A172 (cell line): ENCODE results near the gene BRDT. TPM values are rescaled to one million over a fixed set of nuclear protein-coding genes. Genes with fewer than 3 reads are reported as not detected.

Experiments used
- DNase-seq: peaks from one replicate; pipeline ENCODE4 v3.0.0-alpha.2; 2015; ENCODE audit warnings: low spot score
- total RNA-seq: library from RNA; depleted of rRNA; stranded (reverse); fragments of >200 nt; shearing (Covaris generic); gene quantifications from 2 replicates; pipeline ENCODE4 v1.2.3, GENCODE V29; 2014; rRNA removed

BRDT gene
- total RNA-seq = not detected in 2 replicates

DNA sequence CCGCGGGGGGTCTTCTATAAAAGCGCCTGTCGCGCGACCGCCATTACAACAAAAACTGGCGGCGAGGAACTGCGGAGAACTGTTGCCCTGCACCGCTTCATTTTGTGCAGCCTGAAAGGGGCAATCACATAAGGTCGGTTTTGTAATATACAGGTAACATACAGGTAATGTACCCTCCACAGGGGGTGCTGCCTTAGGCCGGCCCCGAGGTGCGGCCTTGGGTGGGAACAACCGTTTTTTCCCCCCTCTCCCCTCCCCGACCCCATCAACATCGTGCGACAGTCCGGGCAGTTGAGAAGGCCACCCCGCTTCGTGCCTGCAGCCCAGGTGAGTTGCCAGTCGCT is at the start of gene BRDT:
BRDT (plus strand) TSS at position 46 of the 344 bp plus-strand sequence. CDS start 13,354 bp downstream, outside the sequence.
- no peak for DNase-seq

DNA sequence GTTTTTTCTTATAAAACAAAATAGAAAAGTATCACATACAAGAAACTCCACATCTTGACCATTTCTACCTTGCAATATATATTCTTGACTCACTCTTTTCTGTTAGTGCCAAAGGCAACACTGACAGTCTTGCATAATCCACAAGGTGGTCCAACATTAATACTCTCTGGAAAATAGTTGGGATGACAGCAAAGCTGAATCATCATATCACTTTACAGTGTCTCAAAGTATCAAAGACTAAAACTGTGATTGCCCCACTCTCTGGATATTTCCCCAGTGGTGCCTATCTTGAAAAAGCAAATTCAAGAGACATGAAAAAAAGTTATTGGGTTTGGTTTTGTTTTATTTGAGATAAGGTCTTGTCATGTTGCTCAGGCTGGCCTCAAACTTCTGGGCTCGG is 48.6 kb upstream of the BRDT start:
- peak; percentile 50 for DNase-seq

DNA sequence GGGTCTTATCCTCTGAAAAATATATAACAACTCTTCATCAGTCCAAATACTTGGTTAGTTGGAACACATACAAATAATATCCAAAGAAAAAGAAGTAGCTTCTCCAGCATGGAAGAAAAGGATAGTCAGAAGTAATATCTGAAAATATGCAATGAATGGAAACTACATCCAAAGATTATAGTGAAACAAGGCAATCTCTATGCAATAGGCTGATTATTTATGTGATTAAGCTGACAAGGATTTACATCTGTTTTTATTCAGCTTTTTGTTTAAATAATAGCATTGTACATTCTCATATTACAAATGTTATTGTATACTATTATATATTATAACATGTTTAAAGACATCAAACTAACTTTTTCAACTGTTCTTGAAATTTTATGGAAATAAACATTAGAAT is 48.0 kb upstream of the BRDT start:
- DNase-seq = no peak

DNA sequence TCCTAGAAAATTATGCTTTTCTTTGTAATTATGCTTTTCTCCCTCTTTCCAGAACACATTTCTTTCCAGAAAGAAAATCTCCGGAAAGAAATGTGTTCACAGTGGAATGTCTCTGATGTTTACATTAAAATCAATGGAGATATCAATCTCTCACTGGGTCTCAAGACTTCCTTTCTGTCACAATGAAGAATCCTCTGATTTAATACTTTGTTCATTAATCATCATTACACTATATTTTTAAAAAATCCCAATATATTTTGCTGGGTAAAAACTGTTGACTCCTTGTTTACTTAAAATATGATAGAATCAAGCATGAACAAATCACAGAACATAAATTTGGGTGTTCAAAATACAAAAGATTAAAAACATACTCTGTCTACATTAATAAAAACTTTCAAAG is 36.9 kb upstream of the BRDT start:
- DNase-seq = no peak

DNA sequence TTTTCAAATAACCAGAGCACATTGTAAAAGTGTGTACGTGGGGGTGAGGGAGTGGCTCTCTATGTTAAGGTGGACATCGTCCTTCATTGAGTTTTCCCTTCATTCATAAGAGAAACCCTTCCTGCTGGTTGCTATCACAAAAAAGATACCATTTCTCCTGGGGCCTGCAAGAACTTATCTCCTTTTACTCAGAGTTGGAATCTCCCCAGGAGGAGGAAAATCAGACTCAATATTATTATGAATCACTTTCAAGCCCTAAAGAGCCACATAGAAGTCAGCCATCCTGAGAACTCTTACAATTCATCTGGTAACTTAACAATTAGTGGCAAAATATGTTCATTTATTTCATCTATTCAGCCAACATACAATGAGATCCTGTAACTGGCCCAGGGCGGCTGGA is 36.2 kb upstream of the BRDT start:
- DNase-seq = no peak

DNA sequence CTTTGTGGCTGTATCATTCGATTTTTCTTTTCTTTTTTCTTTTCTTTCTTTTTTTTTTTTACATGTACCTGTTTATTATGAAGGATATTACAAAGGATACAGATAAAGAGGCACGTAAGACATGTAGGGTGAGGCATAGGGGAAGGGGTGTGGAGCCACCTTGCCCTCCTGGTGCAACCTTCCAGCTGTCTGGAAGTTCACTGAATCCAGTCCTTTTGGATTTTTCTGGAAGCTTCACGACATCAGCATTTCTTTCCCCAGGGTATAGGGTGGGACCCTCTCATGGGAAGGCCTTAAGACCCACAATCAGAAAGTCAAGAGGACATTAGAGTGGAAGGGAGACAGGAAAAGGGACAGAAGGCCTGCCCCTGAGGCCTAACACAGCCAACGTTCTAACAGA is 33.2 kb upstream of the BRDT start:
- no peak for DNase-seq

DNA sequence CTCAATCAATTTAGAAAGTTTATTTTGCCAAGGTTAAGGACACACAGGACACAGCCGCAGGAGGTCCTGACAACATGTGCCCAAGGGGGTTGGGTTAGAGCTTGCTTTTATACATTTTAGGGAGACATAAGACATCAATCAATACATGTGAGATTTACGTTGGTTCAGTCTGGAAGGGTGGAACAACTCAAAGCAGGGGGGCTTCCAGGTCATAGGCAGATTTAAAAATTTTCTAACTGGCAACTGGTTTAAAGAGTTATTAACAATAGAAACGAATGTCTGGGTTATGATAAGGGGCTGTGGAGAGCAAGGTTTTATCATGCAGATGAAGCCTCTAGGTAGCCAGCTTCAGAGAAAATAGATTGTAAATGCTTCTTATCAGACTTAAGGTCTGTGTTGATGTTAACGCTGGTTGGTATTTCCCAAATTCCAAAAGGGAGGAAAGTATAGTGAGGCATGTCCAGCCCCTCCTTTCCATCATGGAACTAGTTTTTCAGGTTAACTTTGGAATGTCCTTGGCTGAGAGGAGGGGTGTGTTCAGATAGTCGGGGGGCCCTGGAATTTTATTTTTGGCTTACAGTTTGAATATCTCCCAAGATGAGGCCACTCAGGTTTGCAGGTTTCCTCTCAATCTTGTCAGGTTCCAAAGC is 32.3 kb upstream of the BRDT start:
- no peak for DNase-seq

DNA sequence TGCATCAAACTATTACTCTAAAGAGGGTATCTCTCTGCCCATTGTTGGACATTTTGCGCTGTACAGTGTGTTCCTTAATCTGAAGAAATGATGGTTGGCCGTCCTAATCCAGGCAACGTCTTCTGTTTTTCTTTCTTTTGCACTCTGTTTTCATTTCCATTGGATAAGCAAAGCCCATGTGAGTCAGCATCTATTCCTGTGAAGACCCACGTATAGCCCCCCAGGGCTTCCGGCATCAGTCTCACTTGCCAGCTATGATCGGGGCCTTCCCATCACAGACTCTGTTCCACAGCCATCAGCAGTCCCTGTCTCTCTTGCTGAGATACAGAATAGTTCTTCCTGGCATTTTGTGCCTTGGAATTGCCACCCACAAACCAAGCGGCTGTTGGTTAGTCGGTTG is 29.2 kb upstream of the BRDT start:
- no peak for DNase-seq

DNA sequence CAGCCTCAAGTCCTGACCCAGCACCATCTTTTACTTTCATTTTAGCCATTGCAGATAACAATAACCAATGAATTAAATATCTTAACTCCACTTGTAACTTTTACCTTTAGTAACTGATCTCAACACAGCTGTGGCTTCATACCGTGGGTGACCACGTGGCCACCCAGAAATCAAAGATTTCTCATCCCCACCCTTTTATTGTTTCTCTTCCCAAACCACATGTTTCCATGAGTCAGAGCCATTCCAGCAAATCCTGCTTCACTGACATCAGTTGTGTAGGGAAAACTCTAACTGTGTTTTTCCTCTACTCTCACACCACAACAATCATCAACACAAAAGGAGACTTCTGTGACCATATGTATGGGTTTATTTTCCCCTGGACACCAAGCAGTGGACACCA is 25.1 kb upstream of the BRDT start:
- peak; percentile 52 for DNase-seq

DNA sequence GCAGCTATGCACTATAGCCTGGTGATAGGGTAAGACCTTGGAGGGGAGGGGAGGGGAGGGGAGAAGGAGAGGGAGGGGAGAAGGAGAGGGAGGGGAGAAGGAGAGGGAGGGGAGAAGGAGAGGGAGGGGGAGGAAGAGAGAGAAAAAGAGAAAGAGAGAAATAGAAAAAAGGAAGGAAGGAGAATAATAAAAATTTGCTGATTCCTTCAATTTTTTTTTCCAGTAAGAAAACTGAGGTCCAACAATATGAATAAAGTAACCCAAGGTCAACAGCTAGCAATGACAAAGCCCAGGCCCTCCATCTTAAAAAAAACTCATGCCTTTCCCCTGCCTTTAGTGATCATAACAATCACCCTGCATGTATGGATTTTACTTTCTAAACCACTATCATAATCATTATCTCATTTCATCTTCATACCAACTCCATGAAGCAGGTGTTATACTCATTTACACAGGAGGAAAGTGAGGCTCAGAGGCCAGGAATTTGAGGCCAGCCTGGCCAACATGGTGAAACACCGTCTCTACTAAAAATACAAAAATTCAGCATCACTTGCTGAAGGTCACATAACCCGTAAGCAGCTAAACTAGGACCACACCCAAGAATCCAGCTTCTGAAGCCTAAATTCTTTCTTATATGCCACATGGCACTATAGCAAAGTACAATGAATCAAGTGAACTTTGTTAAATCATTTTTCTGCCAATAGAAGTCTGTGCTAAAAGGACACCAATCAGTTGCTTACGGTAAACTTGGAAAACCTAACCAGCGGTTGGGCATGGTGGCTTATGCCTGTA is 23.4 kb upstream of the BRDT start:
- no peak for DNase-seq

DNA sequence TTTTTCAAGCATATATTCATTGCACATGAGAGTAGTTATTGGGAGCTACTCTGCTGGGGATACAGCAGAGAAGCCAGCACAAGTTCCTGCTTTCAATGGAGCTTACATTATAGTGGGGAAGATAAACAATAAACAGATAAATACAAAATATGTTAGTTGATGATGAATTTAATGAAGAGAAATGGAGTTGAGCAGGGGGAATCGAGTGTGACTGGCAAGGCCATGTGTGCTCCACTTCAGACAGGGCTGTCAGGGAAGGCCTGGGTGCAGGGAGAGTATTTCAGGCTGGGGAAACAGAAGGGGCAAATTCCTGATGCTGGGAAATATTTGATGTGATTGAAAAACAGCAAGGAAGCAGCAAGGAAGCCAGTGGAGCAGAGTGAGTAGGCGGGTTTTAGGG is 21.2 kb upstream of the BRDT start:
- DNase-seq = no peak

DNA sequence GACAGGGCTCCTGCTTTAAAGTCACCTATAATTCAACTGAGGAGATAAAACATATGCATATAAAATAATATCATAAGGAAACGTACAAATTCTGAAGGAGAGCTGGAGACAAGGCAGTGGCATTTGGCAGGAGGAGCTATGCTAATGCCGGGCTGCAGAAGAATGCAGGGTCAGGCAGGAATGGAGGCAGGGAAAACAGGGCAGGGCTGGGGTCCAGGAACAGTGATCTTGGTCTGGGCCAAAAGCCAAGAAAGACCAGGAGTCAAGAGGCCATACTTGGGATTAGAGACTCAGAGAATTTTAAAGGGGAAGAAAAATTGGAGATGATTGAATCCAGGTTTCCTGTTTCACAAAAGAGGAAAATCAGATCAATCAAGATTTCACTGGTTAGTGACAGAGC is 20.0 kb upstream of the BRDT start:
- DNase-seq = no peak

DNA sequence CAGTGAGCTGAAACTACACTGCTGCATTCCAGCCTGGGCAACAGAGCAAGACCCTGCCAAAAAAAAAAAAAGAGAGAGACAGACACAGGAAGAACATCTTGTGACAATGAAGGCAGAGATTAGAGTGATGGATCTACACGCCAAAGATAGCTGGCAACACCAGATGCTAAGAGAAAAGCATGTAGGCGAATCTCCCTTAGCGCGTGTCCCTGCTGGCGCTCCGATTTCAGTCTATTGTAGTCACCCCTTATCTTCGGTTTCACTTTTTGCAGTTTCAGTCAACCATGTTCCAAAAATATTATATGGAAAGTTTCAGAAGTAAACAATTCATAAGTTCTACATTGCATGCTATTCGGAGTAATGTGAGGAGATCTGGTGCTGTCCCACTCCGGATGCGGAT is 11.6 kb upstream of the BRDT start:
- no peak for DNase-seq

DNA sequence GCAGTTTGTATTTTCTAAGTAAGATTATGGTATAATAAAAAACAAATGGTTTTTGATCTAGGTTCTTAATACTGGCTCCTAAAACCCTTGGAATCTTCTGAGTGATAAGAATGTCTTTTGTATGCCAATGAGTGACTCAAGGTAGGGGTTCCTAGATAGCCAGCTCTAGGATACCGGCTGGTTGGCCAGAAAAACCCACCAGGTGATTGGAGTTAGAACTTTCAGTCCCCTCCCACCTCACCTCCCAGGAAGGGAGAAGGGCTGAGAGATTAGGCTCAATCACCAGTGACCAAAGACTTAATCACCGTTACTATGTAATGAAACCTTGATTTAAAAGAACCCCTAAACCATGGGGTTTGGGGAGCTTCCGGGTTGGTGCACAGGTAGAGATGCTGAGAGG is 8.7 kb upstream of the BRDT start:
- DNase-seq = no peak

DNA sequence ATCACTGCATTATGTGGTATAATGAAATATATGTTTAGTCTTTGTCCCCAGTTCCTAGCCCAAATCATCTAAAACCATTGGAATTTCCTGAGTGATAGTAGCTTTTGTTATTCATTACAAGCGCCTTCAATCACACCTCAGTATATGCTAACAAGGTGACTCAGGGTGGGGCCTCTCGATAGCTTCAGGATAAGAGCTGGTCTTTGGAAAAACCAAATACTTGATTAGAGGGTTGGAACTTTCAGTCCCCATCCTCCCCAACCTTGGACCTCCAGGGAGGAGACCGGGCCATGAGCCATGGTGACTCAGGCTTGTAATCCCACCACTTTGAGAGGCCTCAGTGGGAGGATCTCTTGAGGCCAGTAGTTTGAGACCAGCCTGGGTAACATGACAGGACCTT is 5.1 kb upstream of the BRDT start:
- no peak for DNase-seq

DNA sequence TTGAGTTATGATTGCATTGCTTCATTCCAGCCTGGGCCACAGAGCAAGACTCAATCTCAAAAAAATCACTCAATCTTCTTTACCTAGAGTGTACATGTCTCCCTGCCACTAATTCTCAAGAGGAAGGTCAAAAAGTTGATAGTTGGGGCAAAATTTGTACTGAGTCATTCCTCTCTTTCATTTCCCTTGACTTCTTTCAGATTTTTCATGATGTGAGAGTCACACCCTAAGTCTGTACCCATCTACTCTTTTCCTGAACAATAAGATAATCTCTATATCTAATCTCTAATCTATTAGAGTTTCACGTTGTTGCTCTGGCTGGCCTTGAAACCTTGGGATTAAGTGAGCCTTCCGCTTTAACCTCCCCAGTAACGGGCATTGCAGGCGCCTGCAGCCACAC is 1.1 kb upstream of the BRDT start:
- DNase-seq = no peak

DNA sequence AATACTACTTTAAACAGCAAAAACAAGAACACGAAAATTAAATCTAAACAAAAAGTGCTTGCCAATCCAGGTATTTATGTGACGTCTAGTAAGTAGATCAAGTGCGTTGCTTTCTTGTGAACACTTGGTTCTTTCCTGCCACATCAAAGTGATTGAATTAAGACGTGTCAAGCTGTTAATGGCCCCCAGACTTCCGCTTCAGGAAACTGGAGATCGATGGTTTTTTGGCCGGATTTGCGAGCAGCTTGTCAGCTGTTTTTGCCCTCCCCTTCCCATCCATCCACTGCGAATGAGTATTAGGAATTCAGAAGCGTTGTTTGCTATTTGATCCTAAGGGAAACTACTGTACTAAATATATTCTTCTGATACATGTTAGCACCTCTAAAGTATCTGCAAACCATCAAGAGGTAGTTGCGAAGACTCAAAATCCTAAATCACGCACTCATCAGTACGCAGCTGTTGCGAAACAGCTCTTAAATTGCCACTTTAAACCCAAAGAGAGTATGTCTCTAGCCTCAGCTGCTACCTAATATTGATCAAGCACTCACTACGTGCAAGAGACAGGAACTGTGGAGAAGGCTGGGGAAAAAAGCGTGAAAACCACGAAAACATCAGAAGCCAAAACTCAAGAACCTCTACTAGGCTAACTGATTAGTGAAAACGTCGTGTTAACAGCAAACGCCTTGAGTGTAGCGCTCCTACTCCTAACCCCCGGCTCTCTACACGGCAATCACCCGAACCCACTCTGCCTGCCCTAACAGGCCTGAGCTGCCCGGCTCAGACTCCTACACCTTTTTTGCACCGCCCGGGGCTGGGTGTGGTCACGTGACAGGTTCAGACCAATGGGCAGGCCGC is 473 bp upstream of the BRDT start:
- DNase-seq = no peak

DNA sequence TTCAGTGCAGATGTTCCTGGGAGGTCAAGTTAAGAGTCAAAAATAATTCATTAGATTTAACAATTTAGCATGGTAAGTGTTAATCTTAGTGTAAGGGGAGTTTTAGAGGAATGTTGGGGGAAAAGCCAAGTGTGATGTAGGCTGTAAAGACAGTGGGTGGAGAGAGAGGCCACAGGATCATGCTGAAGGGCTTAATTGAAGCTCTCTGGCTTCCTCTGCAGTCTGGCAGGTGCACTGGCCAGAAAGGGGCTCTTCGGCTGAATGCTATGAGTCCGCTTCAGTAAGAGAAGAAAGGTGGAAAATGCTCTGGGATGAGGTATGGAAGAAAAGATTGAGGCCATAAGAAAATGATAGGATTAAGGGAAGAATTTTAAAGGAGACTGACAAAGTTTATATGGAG is 3.0 kb downstream of the BRDT start:
- DNase-seq = no peak

DNA sequence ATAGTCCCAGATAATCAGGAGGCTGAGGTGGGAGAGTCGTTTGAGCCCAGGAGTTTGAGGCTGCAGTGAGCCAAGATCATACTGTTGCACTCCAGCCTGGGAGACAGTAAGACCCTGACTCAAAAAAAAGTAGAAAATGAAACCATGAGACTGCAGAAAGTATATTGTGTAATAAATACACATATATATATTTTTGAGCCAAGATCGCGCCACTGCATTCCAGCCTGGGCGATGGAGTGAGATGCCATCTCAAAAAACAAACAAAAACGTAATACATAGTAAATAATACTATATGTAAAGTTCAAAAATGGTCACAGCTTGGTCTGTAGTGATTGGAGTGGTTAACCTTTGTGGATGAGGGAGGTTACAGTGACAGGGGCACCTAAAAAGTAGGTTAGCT is 9.7 kb downstream of the BRDT start:
- DNase-seq = no peak

DNA sequence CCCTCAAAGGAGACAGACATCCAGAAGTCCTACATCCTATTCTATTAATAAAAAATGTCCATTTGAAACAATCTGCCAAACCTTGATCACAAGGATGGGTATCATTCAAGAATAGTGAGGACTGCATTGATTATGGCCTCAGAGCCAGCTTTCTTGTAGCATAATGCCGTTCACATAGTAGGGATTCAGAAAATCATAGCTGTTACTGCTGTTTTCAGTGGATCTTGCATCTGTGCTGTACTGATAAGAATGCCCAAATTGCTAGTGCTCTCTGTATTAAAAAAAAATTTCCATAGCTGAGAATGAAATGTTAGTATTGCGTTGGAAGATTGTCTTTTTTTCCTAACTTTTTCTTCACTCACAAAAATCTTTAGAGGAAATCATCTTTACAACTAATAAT is 19.1 kb downstream of the BRDT start:
- no peak for DNase-seq

DNA sequence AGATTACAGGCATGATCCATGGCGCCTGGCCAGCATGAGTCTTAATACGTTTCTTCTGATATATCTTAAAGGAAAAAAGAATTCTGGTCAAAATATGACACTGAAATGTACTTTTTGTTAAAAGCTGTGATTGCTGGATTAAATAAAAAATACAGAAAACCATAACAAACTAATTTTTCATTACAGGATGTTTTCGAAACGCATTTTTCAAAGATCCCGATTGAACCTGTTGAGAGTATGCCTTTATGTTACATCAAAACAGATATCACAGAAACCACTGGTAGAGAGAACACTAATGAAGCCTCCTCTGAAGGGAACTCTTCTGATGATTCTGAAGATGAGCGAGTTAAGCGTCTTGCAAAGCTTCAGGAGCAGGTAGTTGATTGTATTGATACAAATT is 30.2 kb downstream of the BRDT start:
- DNase-seq = no peak

DNA sequence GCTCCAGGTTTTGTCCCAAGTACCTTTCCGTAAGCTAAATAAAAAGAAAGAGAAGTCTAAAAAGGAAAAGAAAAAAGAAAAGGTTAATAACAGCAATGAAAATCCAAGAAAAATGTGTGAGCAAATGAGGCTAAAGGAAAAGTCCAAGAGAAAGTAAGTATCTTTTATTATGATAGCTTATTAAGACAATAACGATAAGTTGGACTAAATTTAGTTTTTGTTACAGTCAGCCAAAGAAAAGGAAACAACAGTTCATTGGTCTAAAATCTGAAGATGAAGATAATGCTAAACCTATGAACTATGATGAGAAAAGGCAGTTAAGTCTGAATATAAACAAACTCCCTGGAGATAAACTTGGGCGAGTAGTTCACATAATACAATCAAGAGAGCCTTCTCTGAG is 31.5 kb downstream of the BRDT start:
- no peak for DNase-seq
